Astrocyte (in vitro differentiated cells and primary cell): Measurements from ENCODE around the gene GEMIN2.

Experiments used
- CTCF ChIP-seq: IDR thresholded peaks from 2 replicates; pipeline ENCODE4 v1.5.1; 2011; ENCODE audit warnings: low read depth, mild to moderate bottlenecking, inconsistent platforms, low read length, moderate library complexity; ENCODE audit not compliant: insufficient read depth
- EZH2 ChIP-seq: IDR thresholded peaks from 2 replicates; pipeline ENCODE4 v1.6.1; 2012; ENCODE audit warnings: mild to moderate bottlenecking, low read length, inconsistent platforms; ENCODE audit not compliant: insufficient read depth

- TF ChIP-seq CTCF (no peak), EZH2 (no peak)
Observed at GRCh38 chr14:39145266-39145966, 31.3 kb downstream of the GEMIN2 start.
